Measurements from ENCODE around the gene PRSS36.

DNA sequence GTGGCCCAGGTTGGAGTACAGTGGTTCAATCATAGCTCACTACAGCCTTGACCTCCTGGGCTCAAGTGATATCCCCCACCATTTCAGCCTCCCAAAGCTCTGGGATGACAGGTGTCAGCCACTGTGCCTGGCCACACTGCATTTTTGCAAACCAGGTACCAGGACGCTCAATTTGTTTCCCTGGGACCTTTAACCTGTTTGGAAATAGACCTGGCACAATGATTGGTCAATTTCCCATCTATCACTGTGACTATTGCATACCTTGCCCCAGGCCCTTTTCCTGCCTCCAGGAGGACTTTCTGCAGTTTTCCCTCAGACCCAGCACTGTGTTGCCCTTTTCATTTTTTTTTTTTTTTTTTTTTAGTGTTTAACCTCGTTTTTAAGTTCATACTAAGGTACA is 19.0 kb upstream of the PRSS36 start:
- TF ChIP-seq POLR2AphosphoS5 (IDR thresholded peaks at IDR 0.05; ENCODE audit: borderline replicate concordance, low read depth, low read length): no peak
- no peak for TF ChIP-seq EZH2 (IDR thresholded peaks at IDR 0.05)
- no peak for TF ChIP-seq FOXP2 (optimal IDR thresholded peaks at IDR 0.05; ENCODE audit: control extremely low read depth, extremely low read length, insufficient read depth)
